ENCODE results near the gene VAMP1. TPM values are rescaled to one million over a fixed set of nuclear protein-coding genes. Genes with fewer than 3 reads are reported as not detected.

VAMP1 gene
- total RNA-seq, 1 donor from 2014 or later = 6.4 TPM

DNA sequence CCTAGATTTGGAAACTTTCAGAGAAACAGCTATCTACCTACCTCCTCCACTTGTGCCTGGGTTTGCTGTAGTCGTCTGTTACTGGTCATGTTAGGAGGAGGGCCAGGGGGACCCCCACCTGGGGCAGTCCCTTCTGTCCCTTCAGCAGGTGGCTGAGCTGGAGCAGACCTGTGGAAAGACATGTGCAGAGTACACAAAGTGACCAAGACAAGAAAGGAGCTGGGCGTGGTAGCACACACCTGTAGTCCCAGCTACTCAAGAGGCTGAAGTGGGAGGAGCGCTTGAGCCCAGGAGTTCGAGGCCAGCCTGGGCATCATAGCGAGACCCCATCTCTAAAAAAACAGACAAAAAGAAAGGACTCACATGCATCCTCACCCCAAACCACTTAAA is 4.3 kb downstream of the VAMP1 start:
- H3K36me3 Mint-ChIP-seq = peaks cover 2% of the 10 kb centered on the region
- H3K4me3 Mint-ChIP-seq = no peak overlapping the region
- peaks cover 2% of the 10 kb centered on the region for H3K27me3 Mint-ChIP-seq (ENCODE audit: low read depth)
- H3K27ac Mint-ChIP-seq = no peak overlapping the region
- no peaks in the 10 kb centered on the region for H3K9me3 Mint-ChIP-seq
- TF ChIP-seq, protein P1, sequence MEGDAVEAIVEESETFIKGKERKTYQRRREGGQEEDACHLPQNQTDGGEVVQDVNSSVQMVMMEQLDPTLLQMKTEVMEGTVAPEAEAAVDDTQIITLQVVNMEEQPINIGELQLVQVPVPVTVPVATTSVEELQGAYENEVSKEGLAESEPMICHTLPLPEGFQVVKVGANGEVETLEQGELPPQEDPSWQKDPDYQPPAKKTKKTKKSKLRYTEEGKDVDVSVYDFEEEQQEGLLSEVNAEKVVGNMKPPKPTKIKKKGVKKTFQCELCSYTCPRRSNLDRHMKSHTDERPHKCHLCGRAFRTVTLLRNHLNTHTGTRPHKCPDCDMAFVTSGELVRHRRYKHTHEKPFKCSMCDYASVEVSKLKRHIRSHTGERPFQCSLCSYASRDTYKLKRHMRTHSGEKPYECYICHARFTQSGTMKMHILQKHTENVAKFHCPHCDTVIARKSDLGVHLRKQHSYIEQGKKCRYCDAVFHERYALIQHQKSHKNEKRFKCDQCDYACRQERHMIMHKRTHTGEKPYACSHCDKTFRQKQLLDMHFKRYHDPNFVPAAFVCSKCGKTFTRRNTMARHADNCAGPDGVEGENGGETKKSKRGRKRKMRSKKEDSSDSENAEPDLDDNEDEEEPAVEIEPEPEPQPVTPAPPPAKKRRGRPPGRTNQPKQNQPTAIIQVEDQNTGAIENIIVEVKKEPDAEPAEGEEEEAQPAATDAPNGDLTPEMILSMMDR (IDR thresholded peaks at IDR 0.05; ENCODE audit: unreplicated experiment) = no peak
- no peak for DNase-seq (ENCODE audit: low spot score in 2 of 2, unreplicated experiment in 2 of 2)
- peaks cover 10% of the 10 kb centered on the region for H3K4me1 Mint-ChIP-seq

DNA sequence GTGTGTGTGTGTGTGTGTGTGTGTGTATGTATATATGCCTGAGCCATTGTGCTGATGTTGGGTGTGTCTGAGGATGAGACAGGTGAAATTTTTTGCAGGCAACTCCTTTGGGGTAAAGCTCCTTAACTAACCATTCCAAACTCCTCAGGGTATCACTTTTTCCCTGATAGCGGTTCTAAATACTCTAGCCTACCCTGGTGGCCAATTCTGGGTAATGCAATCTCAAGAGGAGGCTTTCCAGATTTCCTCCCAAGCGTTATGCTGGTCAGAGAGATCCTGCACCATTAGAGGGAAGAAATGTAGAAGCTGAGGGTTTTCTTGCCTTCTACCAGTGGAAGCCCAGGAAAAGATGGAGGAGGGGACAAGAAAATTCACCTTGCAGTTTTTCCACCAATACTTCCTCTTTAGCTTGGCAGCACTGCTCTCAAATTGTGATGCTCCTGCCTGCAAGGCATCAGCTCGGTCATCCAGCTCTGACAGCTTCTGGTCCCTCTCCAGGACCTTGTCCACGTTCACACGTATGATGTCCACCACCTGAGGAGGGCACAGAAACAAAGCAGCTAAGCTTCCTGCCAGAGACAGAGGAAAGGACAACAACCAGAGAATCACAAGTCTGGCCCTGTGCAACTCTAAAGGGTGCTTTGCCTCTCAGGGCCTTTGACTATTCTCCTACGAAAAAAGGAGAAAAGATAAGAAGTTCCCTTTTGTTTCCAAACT is 4.9 kb downstream of the VAMP1 start:
- H3K36me3 Mint-ChIP-seq = peaks cover 6% of the 10 kb centered on the region
- no peaks in the 10 kb centered on the region for H3K9me3 Mint-ChIP-seq
- no peak overlapping the region for H3K4me3 Mint-ChIP-seq
- H3K27ac Mint-ChIP-seq = no peak overlapping the region
- TF ChIP-seq, protein P1 (IDR thresholded peaks at IDR 0.05; ENCODE audit: unreplicated experiment) = peak; percentile 84
- peaks cover 2% of the 10 kb centered on the region for H3K27me3 Mint-ChIP-seq (ENCODE audit: low read depth)
- H3K4me1 Mint-ChIP-seq = peaks cover 7% of the 10 kb centered on the region
- no peak for DNase-seq (ENCODE audit: low spot score in 2 of 2, unreplicated experiment in 2 of 2)

GRCh38 chr12:6464531-6464930 is 5.9 kb downstream of the VAMP1 start:
- no peak overlapping the region for H3K27ac Mint-ChIP-seq

DNA sequence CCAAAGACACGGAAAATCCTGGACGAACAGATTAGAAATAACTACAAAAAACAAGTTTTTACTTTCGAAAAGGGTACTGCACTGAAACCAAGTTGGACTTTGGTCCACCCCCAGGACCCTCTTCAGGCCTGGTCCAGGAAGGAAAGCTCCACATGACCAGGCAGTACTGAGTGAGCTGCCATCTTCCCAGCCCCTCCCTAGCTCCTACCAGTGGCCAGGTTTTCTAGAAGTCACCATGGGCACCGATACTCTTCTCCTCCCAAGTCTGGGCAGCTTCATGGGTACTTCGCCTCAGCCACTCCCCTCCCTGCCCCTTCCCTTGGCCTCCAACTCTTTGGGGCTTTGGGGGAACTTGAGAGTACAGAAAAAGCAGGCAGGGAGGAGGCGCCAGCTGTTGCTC is 6.6 kb downstream of the VAMP1 start:
- Mint-ChIP-seq H3K9me3 (no peaks in the 10 kb centered on the region), H3K4me3 (no peak overlapping the region), H3K4me1 (no peaks in the 10 kb centered on the region), H3K36me3 (peaks cover 6% of the 10 kb centered on the region), H3K27me3 (ENCODE audit: low read depth) (peaks cover 2% of the 10 kb centered on the region), H3K27ac (no peak overlapping the region)
- DNase-seq (ENCODE audit: low spot score in 2 of 2, unreplicated experiment in 2 of 2) = no peak
- TF ChIP-seq, protein P1 (IDR thresholded peaks at IDR 0.05; ENCODE audit: unreplicated experiment) = no peak

More at GRCh38 chr12:6464531-6464930, 5.9 kb downstream of the VAMP1 start:
- no peaks in the 10 kb centered on the region for H3K9me3 Mint-ChIP-seq
- peaks cover 2% of the 10 kb centered on the region for H3K27me3 Mint-ChIP-seq (ENCODE audit: low read depth)
- TF ChIP-seq, protein P1 (IDR thresholded peaks at IDR 0.05; ENCODE audit: unreplicated experiment) = no peak
- DNase-seq (ENCODE audit: low spot score in 2 of 2, unreplicated experiment in 2 of 2) = no peak
- peaks cover 6% of the 10 kb centered on the region for H3K36me3 Mint-ChIP-seq
- H3K4me3 Mint-ChIP-seq = no peak overlapping the region
- peaks cover 2% of the 10 kb centered on the region for H3K4me1 Mint-ChIP-seq

DNA sequence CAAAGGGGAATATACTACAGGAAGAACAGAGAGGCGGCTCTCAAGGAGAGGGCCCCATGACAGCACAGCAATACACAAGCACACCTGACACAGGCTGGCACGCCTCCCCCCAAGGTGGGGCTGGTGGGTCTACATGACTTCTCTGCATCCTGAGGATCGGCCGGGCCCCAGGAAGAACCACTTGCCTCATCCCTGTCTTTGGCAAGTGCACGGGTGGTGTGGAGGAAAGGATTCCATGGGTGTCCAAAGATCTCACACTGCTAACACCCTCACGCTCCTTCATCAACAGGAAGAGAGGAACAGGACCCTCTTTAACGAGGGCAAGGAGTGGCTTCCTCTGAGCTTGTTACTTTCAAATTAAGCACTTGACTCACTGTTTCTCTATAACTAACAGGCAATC is 7.3 kb downstream of the VAMP1 start:
- H3K36me3 Mint-ChIP-seq = peaks cover 6% of the 10 kb centered on the region
- no peak overlapping the region for H3K27ac Mint-ChIP-seq
- H3K9me3 Mint-ChIP-seq = no peaks in the 10 kb centered on the region
- H3K4me3 Mint-ChIP-seq = no peak overlapping the region
- no peak for DNase-seq (ENCODE audit: low spot score in 2 of 2, unreplicated experiment in 2 of 2)
- no peaks in the 10 kb centered on the region for H3K4me1 Mint-ChIP-seq
- H3K27me3 Mint-ChIP-seq (ENCODE audit: low read depth) = no peaks in the 10 kb centered on the region
- TF ChIP-seq, protein P1 (IDR thresholded peaks at IDR 0.05; ENCODE audit: unreplicated experiment) = no peak
